Endothelial cell (in vitro differentiated cells): Measurements from ENCODE around the gene CMSS1. TPM values are rescaled to one million over a fixed set of nuclear protein-coding genes. Genes with fewer than 3 reads are reported as not detected.

Source experiments
- DNase-seq: peaks from one replicate; pipeline ENCODE4 v3.0.0; 2021; ENCODE audit warnings: low spot score
- H3K27ac Mint-ChIP-seq: one replicate; pipeline ENCODE4 v1.8.0; 2021; ENCODE audit warnings: mixed read lengths, inconsistent platforms; ENCODE audit not compliant: unreplicated experiment
- H3K27me3 Mint-ChIP-seq: one replicate; pipeline ENCODE4 v1.8.0; 2021; ENCODE audit warnings: mild to moderate bottlenecking, moderate library complexity, mixed read lengths, inconsistent platforms; ENCODE audit not compliant: unreplicated experiment
- H3K36me3 Mint-ChIP-seq: one replicate; pipeline ENCODE4 v1.8.0; 2021; ENCODE audit warnings: mild to moderate bottlenecking, low read depth, mixed read lengths, inconsistent platforms; ENCODE audit not compliant: unreplicated experiment
- H3K4me1 Mint-ChIP-seq: one replicate; pipeline ENCODE4 v1.8.0; 2021; ENCODE audit warnings: mild to moderate bottlenecking, mixed read lengths, inconsistent platforms; ENCODE audit not compliant: unreplicated experiment
- H3K4me3 Mint-ChIP-seq: one replicate; pipeline ENCODE4 v1.8.0; 2021; ENCODE audit warnings: mild to moderate bottlenecking, mixed read lengths, inconsistent platforms; ENCODE audit not compliant: unreplicated experiment
- H3K9me3 Mint-ChIP-seq: one replicate; pipeline ENCODE4 v1.8.0; 2021; ENCODE audit warnings: mixed read lengths, inconsistent platforms; ENCODE audit not compliant: unreplicated experiment
- CTCF ChIP-seq: fragments of 200-600 bp; sonication (generic); IDR thresholded peaks from one replicate; pipeline ENCODE4 v1.5.0; 2021; ENCODE audit warnings: antibody characterized with exemption; ENCODE audit not compliant: unreplicated experiment
- total RNA-seq: library from RNA; stranded (reverse); fragmentation: NEBNext Ultra II Directional; extraction: Animal tissue kit (Norgen Biotek cat#: 25700); gene quantifications from one replicate; pipeline ENCODE4 v1.2.1, GENCODE V29; 2021; ENCODE audit not compliant: unreplicated experiment

The CMSS1 gene
- total RNA-seq, 1 donor from 2014 or later, result 25.8 TPM

DNA sequence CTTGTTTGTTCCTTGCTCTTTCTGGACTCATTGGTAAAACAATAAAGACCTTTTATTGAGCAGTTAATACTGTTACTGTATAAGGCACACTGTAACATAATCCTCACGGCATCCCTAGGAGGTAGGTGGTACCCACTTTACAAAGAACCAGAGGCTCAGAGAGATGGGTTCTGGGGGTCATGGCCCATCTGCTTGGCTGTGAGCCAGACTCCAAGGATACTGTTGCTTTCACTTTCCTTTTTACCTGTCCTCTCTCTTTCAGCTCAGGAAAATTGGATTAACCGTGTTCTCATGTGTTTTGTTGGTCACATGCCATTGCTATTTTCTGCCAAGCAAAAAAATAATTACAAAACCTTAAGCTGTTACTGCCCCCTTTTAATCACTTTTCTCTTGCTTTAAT, 331.5 kb downstream of the CMSS1 start:
- no peak for DNase-seq
- no peak for TF ChIP-seq CTCF
- no peak overlapping the region for H3K4me3 Mint-ChIP-seq
- no peaks in the 10 kb centered on the region for H3K27me3 Mint-ChIP-seq
- no peaks in the 10 kb centered on the region for H3K9me3 Mint-ChIP-seq
- no peak overlapping the region for H3K27ac Mint-ChIP-seq
- peaks cover 5% of the 10 kb centered on the region for H3K36me3 Mint-ChIP-seq
- no peaks in the 10 kb centered on the region for H3K4me1 Mint-ChIP-seq

GRCh38 chr3:100149713-100150415, 332.2 kb downstream of the CMSS1 start:
- no peaks in the 10 kb centered on the region for H3K27me3 Mint-ChIP-seq
- peak overlapping the region; percentile 8 for H3K4me3 Mint-ChIP-seq
- DNase-seq, result no peak
- H3K9me3 Mint-ChIP-seq, result no peaks in the 10 kb centered on the region
- peaks cover 5% of the 10 kb centered on the region for H3K36me3 Mint-ChIP-seq
- H3K27ac Mint-ChIP-seq, result no peak overlapping the region
- no peak for TF ChIP-seq CTCF
- no peaks in the 10 kb centered on the region for H3K4me1 Mint-ChIP-seq

DNA sequence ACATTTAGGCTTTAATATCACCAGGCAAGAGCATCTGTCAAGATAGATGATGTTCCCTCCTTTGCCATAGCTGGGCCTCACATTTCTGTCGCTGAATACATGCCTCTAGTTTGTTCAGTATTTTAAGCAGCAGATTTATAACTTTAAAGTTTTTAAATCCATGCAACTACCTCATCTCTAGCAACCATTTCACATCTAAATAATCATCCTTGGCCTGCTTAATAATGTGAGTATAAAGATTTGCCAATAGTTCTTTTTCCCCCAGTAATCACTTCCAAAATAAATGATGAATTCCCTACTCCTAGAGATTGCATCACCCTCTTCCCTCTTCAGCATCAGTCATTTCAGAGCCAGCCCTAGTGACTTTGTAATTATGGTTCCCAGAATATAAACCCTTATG, 332.8 kb downstream of the CMSS1 start:
- H3K4me1 Mint-ChIP-seq, result no peaks in the 10 kb centered on the region
- DNase-seq, result no peak

GRCh38 chr3:100151024-100151707, 333.5 kb downstream of the CMSS1 start:
- Mint-ChIP-seq H3K9me3 (no peaks in the 10 kb centered on the region), H3K27me3 (no peaks in the 10 kb centered on the region), H3K4me1 (no peaks in the 10 kb centered on the region), H3K36me3 (peaks cover 6% of the 10 kb centered on the region), H3K4me3 (no peak overlapping the region), H3K27ac (no peak overlapping the region)
- DNase-seq, result no peak
- no peak for TF ChIP-seq CTCF

More for the DNA sequence above, 332.8 kb downstream of the CMSS1 start:
- Mint-ChIP-seq H3K27me3 (no peaks in the 10 kb centered on the region), H3K9me3 (no peaks in the 10 kb centered on the region), H3K4me3 (no peak overlapping the region), H3K27ac (no peak overlapping the region), H3K36me3 (peaks cover 10% of the 10 kb centered on the region)
- no peak for TF ChIP-seq CTCF

GRCh38 chr3:100154171-100154570, 336.5 kb downstream of the CMSS1 start:
- Mint-ChIP-seq H3K36me3 (peaks cover 12% of the 10 kb centered on the region), H3K27me3 (peaks cover 1% of the 10 kb centered on the region), H3K27ac (no peak overlapping the region), H3K4me3 (no peak overlapping the region), H3K4me1 (no peaks in the 10 kb centered on the region), H3K9me3 (peaks cover 5% of the 10 kb centered on the region)
- DNase-seq, result no peak
- TF ChIP-seq CTCF, result no peak
